ENCODE results near the gene UBE4B.

The UBE4B gene

GRCh38 chr1:10121688-10122087 lies 88.9 kb downstream of the UBE4B start:
- no peak for DNase-seq

- no peak for DNase-seq
These were observed 90.2 kb downstream of the UBE4B start for GRCh38 chr1:10122926-10123325.

GRCh38 chr1:10128101-10128765 lies 95.5 kb downstream of the UBE4B start:
- DNase-seq = no peak

GRCh38 chr1:10132316-10132715 lies 99.6 kb downstream of the UBE4B start:
- no peak for DNase-seq

GRCh38 chr1:10132852-10133251 lies 100.1 kb downstream of the UBE4B start:
- no peak for DNase-seq

DNA sequence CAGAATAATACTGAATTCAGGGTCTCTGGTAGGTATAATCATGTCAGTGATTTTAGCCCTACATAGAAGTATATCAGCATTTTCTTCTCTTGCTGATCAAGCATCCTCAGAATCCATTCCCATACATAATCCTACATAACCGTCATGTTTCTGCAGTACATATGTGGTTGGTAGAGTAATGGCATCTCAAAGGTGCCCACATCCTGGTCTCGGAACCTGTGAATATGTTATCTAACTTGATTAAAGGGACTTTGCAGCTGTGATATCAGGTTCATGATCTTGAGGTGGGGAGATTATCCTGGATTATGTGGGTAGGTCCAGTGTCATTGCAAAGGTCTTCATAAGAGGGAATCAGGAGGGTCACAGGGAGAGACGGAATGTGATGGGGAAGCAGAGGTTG lies 108.2 kb downstream of the UBE4B start:
- no peak for DNase-seq

GRCh38 chr1:10143961-10144485 lies 111.3 kb downstream of the UBE4B start:
- no peak for DNase-seq

DNA sequence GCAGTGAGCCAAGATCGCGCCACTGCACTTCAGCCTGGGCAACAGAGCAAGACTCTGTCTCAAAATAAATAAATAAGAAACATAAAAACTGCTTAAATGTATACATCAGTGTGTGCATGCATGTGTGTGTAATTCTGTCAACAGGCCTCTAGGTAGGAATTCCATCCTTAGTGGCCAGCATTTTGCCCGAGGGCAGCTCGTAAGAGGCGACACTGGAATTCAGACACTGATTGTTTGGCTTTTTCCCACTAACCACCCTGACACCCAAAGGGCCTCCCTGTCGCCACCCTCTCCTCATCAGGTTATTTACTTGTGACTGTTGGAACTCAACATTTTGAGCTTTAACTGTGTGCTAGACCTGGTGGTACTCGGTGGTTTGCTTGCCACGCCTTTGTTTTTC lies 113.6 kb downstream of the UBE4B start:
- DNase-seq = no peak

GRCh38 chr1:10149231-10149630 lies 116.5 kb downstream of the UBE4B start:
- DNase-seq = no peak

- DNase-seq = peak in 1 of 2 experiments; percentile 14
These were observed 120.0 kb downstream of the UBE4B start for GRCh38 chr1:10152709-10153284.

DNA sequence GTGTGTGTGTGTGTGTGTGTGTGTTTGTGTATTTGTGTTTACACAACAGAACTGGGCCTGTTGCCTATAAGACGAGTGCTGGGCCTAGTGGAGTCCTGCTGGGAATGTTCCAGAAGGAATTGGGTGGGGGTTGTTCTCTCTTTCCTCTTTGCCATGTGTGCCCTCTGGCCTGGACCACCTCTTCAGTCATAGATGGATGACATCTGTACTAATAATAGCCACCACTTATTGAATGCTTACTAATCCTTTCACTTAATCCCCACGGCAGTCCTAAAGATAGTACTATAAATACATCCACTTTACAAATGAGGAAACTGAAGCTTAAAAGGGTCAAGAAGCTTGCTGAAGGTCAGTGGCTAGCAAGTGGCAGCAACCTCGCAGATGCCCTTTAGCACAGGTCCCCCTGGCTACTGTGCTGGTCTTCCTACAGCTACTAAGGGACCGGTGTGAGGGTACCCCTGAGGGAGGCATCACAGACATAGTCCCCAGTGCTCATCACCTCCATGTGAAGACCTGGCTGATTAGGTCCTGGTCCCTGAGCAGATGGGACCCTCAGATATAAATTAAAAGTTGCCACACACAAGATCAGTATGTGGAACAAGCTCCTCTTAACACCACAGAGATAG lies 122.4 kb downstream of the UBE4B start:
- DNase-seq = no peak

DNA sequence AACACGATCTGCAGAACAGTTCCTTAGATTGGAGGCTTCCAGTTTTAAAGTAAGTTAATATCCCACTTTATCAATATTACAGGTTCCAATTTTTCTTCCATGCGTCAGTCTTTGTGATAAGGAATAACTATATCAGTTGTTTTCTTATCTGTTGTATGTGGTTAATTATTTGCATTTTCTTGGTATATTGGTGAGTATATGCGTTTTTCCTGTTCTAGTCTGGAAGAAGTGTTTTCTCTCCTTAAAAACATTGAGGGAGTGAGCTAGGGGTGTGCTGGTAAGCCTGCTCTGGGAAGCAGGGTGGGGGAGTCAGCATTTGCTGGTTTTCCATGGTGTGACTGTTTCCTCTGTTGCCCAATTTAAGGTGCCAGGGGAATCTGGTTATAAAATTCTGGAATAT lies 127.4 kb downstream of the UBE4B start:
- no peak for DNase-seq

GRCh38 chr1:10160907-10161490 lies 128.2 kb downstream of the UBE4B start:
- DNase-seq = no peak

DNA sequence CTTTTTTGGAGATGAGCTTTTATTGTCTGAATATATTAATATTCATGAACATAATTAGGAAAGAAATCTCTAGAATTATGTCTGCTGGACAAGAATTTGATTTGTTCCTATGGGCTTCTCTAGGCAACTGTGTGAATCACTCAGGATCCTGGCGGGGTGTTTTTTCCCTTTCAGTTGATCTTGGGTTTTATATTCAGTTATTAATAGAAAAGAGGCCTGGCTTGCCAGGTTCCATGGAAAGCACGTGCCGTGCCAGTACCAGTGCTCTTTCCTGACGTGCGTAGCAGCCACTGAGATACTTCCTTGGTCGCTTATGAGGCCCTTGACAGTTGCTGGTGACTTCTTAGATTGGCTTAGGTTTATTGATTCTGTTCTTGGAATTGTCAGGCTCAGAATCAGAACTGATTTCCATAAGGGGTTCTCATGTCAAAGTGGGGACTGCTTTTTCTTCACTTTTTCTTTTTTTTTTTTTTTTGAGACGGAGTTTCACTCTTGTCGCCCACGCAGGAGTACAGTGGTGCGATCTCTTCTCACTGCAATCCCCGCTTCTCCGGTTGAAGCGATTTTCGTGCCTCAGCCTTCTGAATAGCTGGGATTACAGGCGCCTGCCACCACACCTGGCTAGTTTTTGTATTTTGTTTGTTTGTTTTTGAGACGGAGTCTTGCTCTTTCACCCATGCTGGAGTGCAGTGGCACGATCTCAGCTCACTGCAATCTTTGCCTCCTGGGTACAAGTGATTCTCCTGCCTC lies 129.0 kb downstream of the UBE4B start:
- no peak for DNase-seq

DNA sequence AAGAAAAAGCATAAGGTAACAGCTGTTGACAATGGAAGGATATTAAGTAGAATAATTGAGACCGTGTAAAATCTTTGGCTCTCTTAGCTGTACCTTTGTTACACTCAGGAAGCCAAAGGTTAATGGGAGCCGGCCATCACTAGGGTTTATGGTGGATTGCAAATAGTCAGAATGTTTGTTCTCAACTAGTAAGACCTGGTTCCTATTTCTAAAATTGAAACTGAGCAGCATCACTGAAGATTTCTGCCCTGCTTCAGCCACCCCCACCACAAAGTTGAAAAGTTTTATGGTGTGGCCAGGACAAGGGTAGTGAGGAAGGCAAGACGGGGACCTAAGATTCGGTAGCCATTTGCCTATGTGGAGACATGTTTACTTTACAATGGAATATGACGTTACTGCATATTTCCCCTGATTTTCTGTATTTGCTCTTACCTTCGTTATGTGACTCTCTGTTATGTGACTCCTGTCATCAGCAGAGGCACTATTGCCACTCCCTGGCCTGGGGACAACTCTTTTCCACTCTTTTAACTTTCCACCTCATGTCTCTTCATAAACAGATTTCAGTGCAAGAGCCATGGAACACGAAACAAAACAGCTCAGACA lies 136.3 kb downstream of the UBE4B start:
- no peak for DNase-seq

GRCh38 chr1:10170239-10170574 lies 137.4 kb downstream of the UBE4B start:
- DNase-seq = no peak

DNA sequence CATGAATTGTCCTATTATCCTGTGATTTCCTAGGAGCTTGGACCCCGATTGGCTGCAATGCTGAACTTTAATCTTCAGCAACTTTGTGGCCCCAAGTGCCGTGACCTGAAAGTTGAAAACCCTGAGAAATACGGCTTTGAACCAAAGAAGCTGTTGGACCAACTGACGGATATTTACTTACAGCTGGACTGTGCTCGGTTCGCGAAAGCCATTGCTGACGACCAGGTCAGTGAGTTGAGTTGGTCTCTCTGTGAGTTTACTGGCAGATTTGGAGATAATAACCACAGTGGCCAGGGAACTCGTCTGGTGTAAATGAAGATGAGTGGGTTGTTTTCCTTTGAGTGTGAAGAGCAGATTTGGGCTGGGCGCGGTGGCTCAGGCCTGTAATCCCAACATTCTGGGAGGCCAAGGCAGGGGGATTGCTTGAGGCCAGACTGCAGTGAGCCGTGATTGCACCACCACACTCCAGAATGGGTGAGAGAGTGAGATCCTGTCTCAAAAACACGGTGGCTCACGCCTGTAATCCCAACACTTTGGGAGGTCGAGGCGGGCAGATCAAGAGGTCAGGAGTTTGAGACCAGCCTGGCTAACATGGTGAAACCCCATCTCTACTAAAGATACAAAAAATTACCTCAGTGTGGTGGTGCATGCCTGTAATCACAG lies 138.5 kb downstream of the UBE4B start:
- no peak for DNase-seq

- DNase-seq = no peak
These were observed 139.4 kb downstream of the UBE4B start for GRCh38 chr1:10171995-10172669.

DNA sequence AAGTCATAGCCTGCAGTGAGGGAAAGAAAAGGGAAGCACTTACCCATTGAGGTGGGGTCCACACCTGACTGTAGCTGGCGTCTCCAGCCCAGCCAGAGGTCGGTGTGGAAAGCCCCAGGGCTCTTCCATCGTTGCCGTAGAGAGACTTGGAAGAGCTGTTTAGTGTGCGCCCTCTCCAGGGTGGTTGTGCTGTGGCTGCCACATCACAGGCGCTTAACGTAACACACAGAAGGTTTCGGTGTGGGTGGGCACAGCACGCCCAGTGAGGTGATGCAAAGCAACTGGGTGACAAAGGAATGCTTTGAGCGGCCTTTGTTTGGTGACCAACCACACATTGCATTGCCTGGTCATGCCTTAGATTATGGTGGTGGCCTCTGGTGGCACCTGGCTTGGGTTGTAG lies 140.8 kb downstream of the UBE4B start:
- DNase-seq = no peak

DNA sequence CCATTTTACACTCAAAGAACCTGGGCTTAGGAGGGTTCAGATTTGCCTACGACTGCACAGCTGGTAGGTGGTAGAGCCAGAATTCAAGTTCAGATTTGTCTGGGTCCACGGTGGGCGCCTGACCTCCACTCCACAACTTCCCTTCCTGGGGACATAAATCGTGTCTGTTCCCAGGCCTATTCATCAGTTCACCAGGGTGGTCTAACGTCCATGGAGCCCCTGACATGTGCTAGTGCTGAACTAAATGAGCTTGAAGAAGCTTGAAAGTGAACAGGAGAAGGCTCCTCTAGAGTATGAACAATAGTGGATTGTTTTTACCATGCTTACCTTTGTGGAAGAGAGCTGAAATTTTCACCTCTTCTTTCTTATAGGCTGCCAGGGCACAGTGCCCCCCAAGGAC lies 145.1 kb downstream of the UBE4B start:
- DNase-seq = no peak

DNA sequence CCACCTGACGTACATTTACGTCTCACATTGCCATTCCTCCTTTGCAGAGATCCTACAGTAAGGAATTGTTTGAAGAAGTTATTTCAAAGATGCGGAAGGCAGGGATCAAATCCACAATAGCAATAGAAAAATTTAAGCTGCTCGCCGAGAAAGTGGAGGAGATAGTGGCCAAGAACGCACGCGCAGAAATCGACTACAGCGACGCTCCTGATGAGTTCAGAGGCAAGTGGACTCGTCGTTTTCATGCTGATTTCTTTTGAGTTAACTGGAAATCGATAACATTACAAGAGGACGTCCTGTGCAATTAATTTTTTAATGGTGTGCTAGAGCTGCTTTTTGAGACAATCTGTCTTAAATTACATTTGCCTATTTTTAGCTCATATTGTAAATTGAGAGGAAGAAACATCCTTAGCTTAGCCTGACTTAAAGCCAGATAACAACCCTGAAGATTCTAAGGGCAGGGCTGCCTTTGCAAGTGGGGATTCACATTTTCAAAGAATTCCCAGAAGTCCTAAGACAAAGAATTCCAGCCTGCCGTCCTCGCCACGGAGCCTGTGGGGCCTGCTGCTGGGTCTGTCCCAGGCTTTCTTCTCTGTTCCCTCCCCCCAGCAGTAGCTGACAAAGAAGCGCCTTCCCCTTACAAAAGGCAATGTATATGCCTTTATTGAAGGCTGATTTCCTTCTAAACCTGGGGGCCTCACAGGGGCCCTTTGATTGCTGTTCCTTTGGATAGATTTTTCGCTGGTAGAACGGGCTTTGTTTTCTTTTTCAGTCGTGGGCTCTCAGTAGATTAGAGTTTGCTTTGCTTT lies 146.0 kb downstream of the UBE4B start:
- no peak for DNase-seq
